Rectal smooth muscle tissue (tissue), 1 donor: ENCODE results near the gene BUD31.

ENCODE experiments used
- H3K27ac ChIP-seq: one replicate; pipeline ENCODE4 v1.7.0; 2013; ENCODE audit warnings: low read depth, low read length, inconsistent platforms
- H3K27me3 ChIP-seq: one replicate; pipeline ENCODE4 v1.7.0; 2013; ENCODE audit warnings: low read length; ENCODE audit not compliant: control insufficient read depth, insufficient read depth
- H3K36me3 ChIP-seq: one replicate; pipeline ENCODE4 v1.7.0; 2013; ENCODE audit warnings: low read length; ENCODE audit not compliant: control insufficient read depth, insufficient read depth
- H3K4me1 ChIP-seq: one replicate; pipeline ENCODE4 v1.7.0; 2013; ENCODE audit warnings: low read length; ENCODE audit not compliant: control insufficient read depth, insufficient read depth
- H3K4me3 ChIP-seq: one replicate; pipeline ENCODE4 v1.7.0; 2013; ENCODE audit warnings: low read length
- H3K9ac ChIP-seq: one replicate; pipeline ENCODE4 v1.7.0; 2013; ENCODE audit warnings: low read length

BUD31 gene

DNA sequence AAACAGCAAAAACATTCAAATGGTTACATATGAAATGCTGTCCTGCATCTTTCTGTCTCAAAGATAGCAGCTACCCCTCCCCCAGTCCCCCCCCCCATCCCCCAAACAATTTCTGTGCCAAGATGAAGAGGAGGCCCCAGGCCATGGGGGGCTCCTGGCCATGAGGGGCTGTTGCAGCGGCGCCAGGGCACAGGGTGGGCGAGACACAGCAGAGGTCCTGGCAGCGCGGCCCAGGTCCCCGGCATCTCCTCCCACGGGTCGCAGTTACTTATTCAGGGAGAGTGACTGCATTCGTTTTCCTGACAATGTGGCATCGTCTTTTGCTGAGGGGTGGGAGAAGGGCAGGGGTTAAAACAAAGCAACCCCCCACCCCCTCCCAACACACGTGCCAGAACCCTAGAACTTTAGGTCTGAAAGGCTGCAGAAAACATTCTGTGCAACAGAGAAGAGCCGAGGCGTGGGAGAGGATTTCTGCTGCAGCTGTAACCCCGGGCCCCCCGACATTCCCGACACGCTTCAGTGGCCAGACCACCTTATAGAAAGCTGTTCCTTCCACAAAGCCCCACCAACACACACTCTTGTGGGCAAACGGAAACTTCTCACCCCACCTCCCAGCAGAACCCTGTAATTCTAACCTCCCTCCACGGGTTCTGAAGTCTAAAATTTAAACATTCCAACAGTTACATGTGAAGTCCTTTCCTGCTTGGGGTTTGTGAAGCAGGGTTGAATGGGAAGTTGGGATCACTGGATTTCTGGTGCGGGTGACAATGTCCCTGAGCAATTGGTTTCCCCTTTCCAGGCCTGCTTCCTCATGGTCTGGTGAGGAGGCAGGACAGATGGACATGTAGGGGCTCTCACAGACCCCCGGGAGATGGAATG, 12.1 kb upstream of the BUD31 start:
- Histone ChIP-seq H3K4me3 (no peak overlapping the region), H3K36me3 (peaks cover 47% of the 10 kb centered on the region), H3K27ac (no peak overlapping the region), H3K4me1 (peaks cover 5% of the 10 kb centered on the region), H3K9ac (no peak overlapping the region), H3K27me3 (no peaks in the 10 kb centered on the region)

- Histone ChIP-seq H3K4me3 (no peak overlapping the region), H3K9ac (no peak overlapping the region), H3K36me3 (peaks cover 47% of the 10 kb centered on the region), H3K27ac (no peak overlapping the region), H3K27me3 (no peaks in the 10 kb centered on the region), H3K4me1 (peaks cover 5% of the 10 kb centered on the region)
Observed at GRCh38 chr7:99397297-99397983, 11.3 kb upstream of the BUD31 start.

GRCh38 chr7:99398891-99399445, 9.8 kb upstream of the BUD31 start:
- Histone ChIP-seq H3K36me3 (peaks cover 57% of the 10 kb centered on the region), H3K27me3 (no peaks in the 10 kb centered on the region), H3K9ac (no peak overlapping the region), H3K27ac (no peak overlapping the region), H3K4me3 (no peak overlapping the region), H3K4me1 (no peaks in the 10 kb centered on the region)

GRCh38 chr7:99399597-99399996, 9.2 kb upstream of the BUD31 start:
- peaks cover 57% of the 10 kb centered on the region for H3K36me3 ChIP-seq
- no peak overlapping the region for H3K27ac ChIP-seq

GRCh38 chr7:99402854-99403253, 5.9 kb upstream of the BUD31 start:
- Histone ChIP-seq H3K27me3 (no peaks in the 10 kb centered on the region), H3K9ac (no peak overlapping the region), H3K4me3 (no peak overlapping the region), H3K4me1 (peaks cover 21% of the 10 kb centered on the region), H3K36me3 (peaks cover 43% of the 10 kb centered on the region), H3K27ac (no peak overlapping the region)

More at GRCh38 chr7:99399597-99399996, 9.2 kb upstream of the BUD31 start:
- peaks cover 3% of the 10 kb centered on the region for H3K4me1 ChIP-seq
- no peaks in the 10 kb centered on the region for H3K27me3 ChIP-seq
- H3K4me3 ChIP-seq: no peak overlapping the region
- H3K9ac ChIP-seq: no peak overlapping the region

DNA sequence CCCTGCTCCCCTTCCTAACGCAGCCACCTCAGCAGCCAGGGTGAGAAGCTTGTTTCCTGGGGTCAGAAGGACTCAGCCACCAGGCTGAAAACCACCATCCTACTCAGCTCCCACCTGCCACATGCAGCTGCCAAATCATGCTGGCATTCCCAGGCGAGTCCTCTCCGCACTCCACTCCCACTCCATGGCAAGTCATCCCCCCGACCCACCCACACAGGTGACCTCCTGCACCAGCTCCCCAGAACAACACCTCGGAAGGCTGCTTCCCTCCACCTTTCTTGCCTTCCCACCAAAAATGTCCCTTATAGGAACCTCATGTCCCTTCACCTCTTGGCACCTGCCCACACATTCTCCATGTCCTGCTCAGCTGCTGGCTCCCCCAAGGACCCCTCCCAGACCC, 5.0 kb upstream of the BUD31 start:
- H3K27me3 ChIP-seq: no peaks in the 10 kb centered on the region
- peaks cover 39% of the 10 kb centered on the region for H3K36me3 ChIP-seq
- peaks cover 21% of the 10 kb centered on the region for H3K4me1 ChIP-seq
- no peak overlapping the region for H3K4me3 ChIP-seq
- no peak overlapping the region for H3K9ac ChIP-seq
- H3K27ac ChIP-seq: no peak overlapping the region

- H3K36me3 ChIP-seq: peaks cover 36% of the 10 kb centered on the region
- H3K27me3 ChIP-seq: no peaks in the 10 kb centered on the region
- no peak overlapping the region for H3K27ac ChIP-seq
- H3K4me1 ChIP-seq: peaks cover 21% of the 10 kb centered on the region
- H3K9ac ChIP-seq: no peak overlapping the region
- no peak overlapping the region for H3K4me3 ChIP-seq
Observed at GRCh38 chr7:99404235-99404976, 4.4 kb upstream of the BUD31 start.

GRCh38 chr7:99404977-99405320, 3.8 kb upstream of the BUD31 start:
- peaks cover 24% of the 10 kb centered on the region for H3K4me1 ChIP-seq

DNA sequence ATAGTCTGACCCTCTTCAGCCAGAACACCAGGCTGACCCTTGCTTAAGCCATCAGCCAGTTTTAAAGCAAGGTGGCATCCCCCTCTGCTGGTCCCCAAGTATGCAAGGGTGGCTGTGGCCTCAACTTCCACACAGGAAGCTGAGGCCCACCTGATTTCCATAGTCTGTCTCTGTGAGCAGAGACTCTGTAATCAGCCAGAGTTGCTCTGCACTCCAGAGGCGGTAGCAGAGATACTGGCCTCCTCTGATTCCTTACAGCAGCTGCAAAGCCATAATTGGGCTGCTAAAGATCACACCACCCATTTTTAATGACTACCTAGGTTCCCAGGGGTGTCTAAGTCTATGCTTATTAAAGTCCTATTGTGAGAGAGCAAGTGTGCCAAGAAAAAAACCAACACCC, 2.2 kb upstream of the BUD31 start:
- Histone ChIP-seq H3K4me1 (peaks cover 24% of the 10 kb centered on the region), H3K9ac (no peak overlapping the region), H3K4me3 (no peak overlapping the region), H3K36me3 (peaks cover 30% of the 10 kb centered on the region), H3K27ac (no peak overlapping the region), H3K27me3 (no peaks in the 10 kb centered on the region)

More at GRCh38 chr7:99404977-99405320, 3.8 kb upstream of the BUD31 start:
- H3K27me3 ChIP-seq: no peaks in the 10 kb centered on the region
- peaks cover 30% of the 10 kb centered on the region for H3K36me3 ChIP-seq
- H3K4me3 ChIP-seq: no peak overlapping the region
- H3K9ac ChIP-seq: no peak overlapping the region
- H3K27ac ChIP-seq: no peak overlapping the region

DNA sequence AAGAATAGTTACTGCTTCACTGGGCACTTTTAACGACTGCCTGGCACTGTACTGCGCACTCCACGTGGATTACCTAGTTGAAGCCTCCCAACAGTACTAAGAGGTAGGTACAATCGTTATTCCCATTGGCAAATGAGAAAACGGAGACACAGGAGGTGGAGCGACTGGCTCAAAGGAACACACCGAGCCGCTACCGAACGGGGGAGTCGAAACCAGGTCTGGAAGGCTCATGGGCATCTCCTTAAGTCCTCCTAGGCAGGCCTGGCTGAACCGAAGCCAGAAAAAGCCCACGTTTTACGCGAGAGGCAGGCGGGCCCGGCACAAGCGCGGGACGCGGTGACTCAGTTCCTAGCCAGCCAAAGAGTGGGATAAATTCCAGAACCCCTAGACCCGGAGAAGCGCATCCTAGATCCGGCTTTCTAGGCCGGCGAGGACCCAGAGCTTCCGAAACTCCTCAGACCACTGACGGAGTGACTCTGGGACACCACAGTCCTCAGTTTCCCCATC, 844 bp upstream of the BUD31 start:
- peaks cover 24% of the 10 kb centered on the region for H3K4me1 ChIP-seq
- H3K36me3 ChIP-seq: peaks cover 25% of the 10 kb centered on the region
- peak overlapping the region; percentile 100 for H3K27ac ChIP-seq
- H3K9ac ChIP-seq: peak overlapping the region; percentile 97
- H3K27me3 ChIP-seq: no peaks in the 10 kb centered on the region
- peak overlapping the region; percentile 97 for H3K4me3 ChIP-seq

DNA sequence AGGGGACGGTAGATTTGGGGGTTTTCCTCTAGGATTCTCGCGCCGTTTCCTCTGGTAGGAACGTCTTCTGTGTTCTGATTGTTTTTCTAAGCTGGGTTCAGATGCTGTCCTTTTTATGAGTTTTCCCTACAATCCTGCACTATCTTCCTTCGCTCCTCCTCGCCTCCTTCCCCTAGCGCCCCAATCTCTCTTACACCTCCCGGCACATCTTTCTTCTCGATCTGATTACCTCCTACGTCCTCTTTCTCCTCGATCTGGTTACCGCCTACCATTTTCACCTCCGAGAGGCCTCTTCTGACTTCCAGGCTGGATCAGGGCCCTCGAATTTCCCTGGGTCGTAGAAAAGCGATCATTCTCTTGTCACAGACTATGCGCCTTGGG, 413 bp downstream of the BUD31 start:
- H3K4me1 ChIP-seq: peaks cover 24% of the 10 kb centered on the region
- peaks cover 20% of the 10 kb centered on the region for H3K36me3 ChIP-seq
- no peaks in the 10 kb centered on the region for H3K27me3 ChIP-seq
- H3K9ac ChIP-seq: peak overlapping the region; percentile 89
- peak overlapping the region; percentile 97 for H3K4me3 ChIP-seq
- peak overlapping the region; percentile 100 for H3K27ac ChIP-seq

DNA sequence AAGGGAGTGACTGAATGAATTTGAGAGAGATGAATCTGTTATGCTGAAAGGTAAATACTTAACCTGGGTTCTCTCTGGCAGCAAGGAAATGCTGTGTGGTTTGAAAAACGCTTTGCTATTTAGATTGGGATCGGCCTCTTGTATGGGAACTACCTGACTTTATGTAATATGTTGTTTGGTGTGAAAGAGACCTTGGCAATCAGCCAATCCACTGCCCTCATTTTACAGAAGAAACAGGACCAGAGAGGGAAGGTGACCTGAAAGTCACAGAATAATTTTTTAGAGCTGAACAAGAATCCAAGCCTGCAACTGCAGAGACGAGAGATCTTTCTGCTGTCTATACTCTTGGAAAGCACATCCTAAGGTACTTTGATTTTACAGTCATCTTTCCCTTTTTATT, 1.0 kb downstream of the BUD31 start:
- H3K27ac ChIP-seq: peak overlapping the region; percentile 100
- no peak overlapping the region for H3K9ac ChIP-seq
- H3K4me3 ChIP-seq: peak overlapping the region; percentile 97
- no peaks in the 10 kb centered on the region for H3K27me3 ChIP-seq
- H3K4me1 ChIP-seq: peaks cover 19% of the 10 kb centered on the region
- H3K36me3 ChIP-seq: peaks cover 17% of the 10 kb centered on the region
